Measurements from ENCODE around the gene SRSF4. TPM values are rescaled to one million over a fixed set of nuclear protein-coding genes. Genes with fewer than 3 reads are reported as not detected.
A peak's percentile ranks its signal among the peaks of the same experiment; 100 is the strongest.

SRSF4 gene
- total RNA-seq, result 27.9 and 30.4 TPM in 2 replicates

GRCh38 chr1:29181413-29182225 is at the start of gene SRSF4:
Gene SRSF4 (minus strand): TSS chr1:29181900. CDS start chr1:29181752, 148 bp downstream.
- Histone ChIP-seq H3K27ac (ENCODE audit: low read depth, low read length) (peak within 1 kb of the TSS; percentile 97), H3K27me3 (ENCODE audit: insufficient read depth, low read length) (no peaks in the 10 kb centered on the region), H3K4me1 (ENCODE audit: insufficient read depth, low read length) (peaks cover 27% of the 10 kb centered on the region), H3K9me3 (ENCODE audit: low read depth, low read length) (no peaks in the 10 kb centered on the region), H3K4me2 (ENCODE audit: insufficient read depth, low read length) (peak within 1 kb of the TSS; percentile 100), H3K4me3 (ENCODE audit: insufficient read depth, low read length) (peak within 1 kb of the TSS; percentile 99), H4K20me1 (ENCODE audit: insufficient read depth, low read length) (peaks cover 40% of the 10 kb centered on the region), H3K36me3 (ENCODE audit: insufficient read depth, low read length) (peaks cover 9% of the 10 kb centered on the region), H3K79me2 (ENCODE audit: insufficient read depth, low read length) (peaks cover 50% of the 10 kb centered on the region), H2AFZ (ENCODE audit: low read length) (peak within 1 kb of the TSS; percentile 96)
- TF ChIP-seq CTCF (IDR thresholded peaks at IDR 0.05; ENCODE audit: extremely low read depth, low read depth, low read length), result peak; percentile 57
- DNase-seq (ENCODE audit: insufficient read length, low spot score, missing footprints), result peak; percentile 98

DNA sequence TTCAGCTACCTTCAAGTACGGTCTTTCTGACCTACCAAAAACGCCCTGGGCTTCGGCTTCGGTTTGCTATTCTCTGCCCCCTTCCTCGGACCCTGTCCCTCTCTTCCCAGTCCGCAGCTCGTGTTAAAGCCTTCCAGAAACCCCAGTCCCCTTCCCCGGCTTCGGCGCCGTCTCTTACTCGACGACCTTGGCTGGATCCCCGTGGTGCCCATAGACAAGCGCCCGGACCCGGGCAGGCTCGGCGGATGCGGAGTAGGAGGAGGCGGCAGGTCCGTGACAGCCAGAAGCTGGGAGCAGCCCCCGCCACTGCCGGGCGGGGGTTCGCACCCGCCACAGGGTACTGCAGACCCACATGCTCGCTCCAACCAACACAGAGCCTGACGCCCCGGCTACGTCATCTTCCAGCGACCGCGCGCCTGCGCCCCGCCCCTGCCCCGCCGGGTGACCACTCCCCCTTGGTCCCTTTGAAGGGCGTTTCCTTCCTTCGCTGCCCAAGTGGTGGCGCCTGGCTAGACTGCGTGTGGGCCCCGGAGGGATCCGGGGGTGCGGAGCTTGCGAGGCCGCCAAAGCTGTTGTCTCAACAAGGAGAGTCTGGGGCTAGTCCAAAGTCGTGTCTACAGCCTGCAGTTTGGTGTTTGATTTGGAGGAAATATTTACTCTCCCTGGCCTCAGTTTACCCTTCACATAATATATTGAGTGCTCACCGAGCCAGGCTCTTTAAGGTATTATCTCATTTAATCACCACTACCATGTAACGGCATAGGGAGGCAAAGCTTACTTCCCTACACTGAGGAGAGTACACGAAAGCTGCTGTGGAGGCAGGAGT is 49.1 kb upstream of the SRSF4 start, which contains the start of gene MECR:
MECR (minus strand) TSS at position 382 of the 826 bp plus-strand sequence; CDS start at position 354, 28 bp downstream.
- no peaks in the 10 kb centered on the region for H3K9me3 ChIP-seq (ENCODE audit: low read depth, low read length)
- H3K27me3 ChIP-seq (ENCODE audit: insufficient read depth, low read length), result peaks cover under 1% of the 10 kb centered on the region
- no peaks in the 10 kb centered on the region for H3K36me3 ChIP-seq (ENCODE audit: insufficient read depth, low read length)
- no peaks in the 10 kb centered on the region for H4K20me1 ChIP-seq (ENCODE audit: insufficient read depth, low read length)
- peak within 1 kb of the TSS; percentile 97 for H2AFZ ChIP-seq (ENCODE audit: low read length)
- H3K27ac ChIP-seq (ENCODE audit: low read depth, low read length), result peak within 1 kb of the TSS; percentile 74
- TF ChIP-seq CTCF (IDR thresholded peaks at IDR 0.05; ENCODE audit: extremely low read depth, low read depth, low read length), result no peak
- H3K4me3 ChIP-seq (ENCODE audit: insufficient read depth, low read length), result peak within 1 kb of the TSS; percentile 95
- peaks cover 14% of the 10 kb centered on the region for H3K4me1 ChIP-seq (ENCODE audit: insufficient read depth, low read length)
- peak within 1 kb of the TSS; percentile 88 for H3K4me2 ChIP-seq (ENCODE audit: insufficient read depth, low read length)
- peaks cover 23% of the 10 kb centered on the region for H3K79me2 ChIP-seq (ENCODE audit: insufficient read depth, low read length)
- peak; percentile 99 for DNase-seq (ENCODE audit: insufficient read length, low spot score, missing footprints)

DNA sequence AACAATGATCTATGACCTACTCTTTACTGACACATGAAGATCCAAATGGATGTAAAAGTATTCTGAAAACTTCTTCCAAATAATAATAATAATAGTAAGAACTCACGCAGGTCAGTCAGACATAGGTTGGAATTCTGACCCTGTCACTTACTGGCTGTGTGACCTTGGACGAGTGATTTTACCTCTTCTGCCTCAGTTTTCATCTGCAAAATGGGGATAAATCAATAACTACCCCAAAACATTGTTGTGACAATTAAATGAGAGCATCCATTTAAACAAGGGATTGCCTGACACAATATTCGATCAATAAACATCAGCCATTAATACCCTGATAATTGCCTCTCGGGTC is 48.5 kb upstream of the SRSF4 start:
- peak overlapping the region; percentile 88 for H3K4me2 ChIP-seq (ENCODE audit: insufficient read depth, low read length)
- no peak for TF ChIP-seq CTCF (IDR thresholded peaks at IDR 0.05; ENCODE audit: extremely low read depth, low read depth, low read length)
- H3K4me3 ChIP-seq (ENCODE audit: insufficient read depth, low read length), result peak overlapping the region; percentile 95
- no peaks in the 10 kb centered on the region for H3K36me3 ChIP-seq (ENCODE audit: insufficient read depth, low read length)
- H3K79me2 ChIP-seq (ENCODE audit: insufficient read depth, low read length), result peaks cover 23% of the 10 kb centered on the region
- H3K9me3 ChIP-seq (ENCODE audit: low read depth, low read length), result no peaks in the 10 kb centered on the region
- H4K20me1 ChIP-seq (ENCODE audit: insufficient read depth, low read length), result no peaks in the 10 kb centered on the region
- peak overlapping the region; percentile 97 for H2AFZ ChIP-seq (ENCODE audit: low read length)
- H3K4me1 ChIP-seq (ENCODE audit: insufficient read depth, low read length), result peaks cover 14% of the 10 kb centered on the region
- H3K27ac ChIP-seq (ENCODE audit: low read depth, low read length), result peak overlapping the region; percentile 74
- no peaks in the 10 kb centered on the region for H3K27me3 ChIP-seq (ENCODE audit: insufficient read depth, low read length)
- DNase-seq (ENCODE audit: insufficient read length, low spot score, missing footprints), result no peak

GRCh38 chr1:29227511-29227910 is 45.8 kb upstream of the SRSF4 start:
- H2AFZ ChIP-seq (ENCODE audit: low read length), result no peak overlapping the region
- no peaks in the 10 kb centered on the region for H3K27me3 ChIP-seq (ENCODE audit: insufficient read depth, low read length)
- H3K4me1 ChIP-seq (ENCODE audit: insufficient read depth, low read length), result peaks cover 14% of the 10 kb centered on the region
- H4K20me1 ChIP-seq (ENCODE audit: insufficient read depth, low read length), result peaks cover 6% of the 10 kb centered on the region
- DNase-seq (ENCODE audit: insufficient read length, low spot score, missing footprints), result no peak
- H3K27ac ChIP-seq (ENCODE audit: low read depth, low read length), result no peak overlapping the region
- no peak overlapping the region for H3K4me2 ChIP-seq (ENCODE audit: insufficient read depth, low read length)
- H3K4me3 ChIP-seq (ENCODE audit: insufficient read depth, low read length), result no peak overlapping the region
- H3K36me3 ChIP-seq (ENCODE audit: insufficient read depth, low read length), result peaks cover 8% of the 10 kb centered on the region
- no peaks in the 10 kb centered on the region for H3K9me3 ChIP-seq (ENCODE audit: low read depth, low read length)
- TF ChIP-seq CTCF (IDR thresholded peaks at IDR 0.05; ENCODE audit: extremely low read depth, low read depth, low read length), result no peak
- peaks cover 26% of the 10 kb centered on the region for H3K79me2 ChIP-seq (ENCODE audit: insufficient read depth, low read length)

All from osteoblast (primary cell).